IPS-18c (cell line): ENCODE data around the gene EPB41L4B.

Experiments
- H3K4me3 ChIP-seq: 2 replicates; pipeline ENCODE4 v1.7.0; 2013; ENCODE audit warnings: low read depth, mild to moderate bottlenecking, low read length, moderate library complexity; ENCODE audit not compliant: insufficient read depth
- H3K9me3 ChIP-seq: one replicate; pipeline ENCODE4 v1.6.1; 2013; ENCODE audit warnings: mild to moderate bottlenecking, low read length, moderate library complexity; ENCODE audit not compliant: control insufficient read depth, insufficient read depth

The EPB41L4B gene

GRCh38 chr9:109329638-109330258 is 8.9 kb upstream of the EPB41L4B start:
- Histone ChIP-seq H3K9me3 (no peaks in the 10 kb centered on the region), H3K4me3 (peak overlapping the region; percentile 15; the same call in 1 of the 2 replicates)

- Histone ChIP-seq H3K9me3 (no peaks in the 10 kb centered on the region), H3K4me3 (no peak overlapping the region)
Observed at GRCh38 chr9:109328978-109329637, 8.2 kb upstream of the EPB41L4B start.

- Histone ChIP-seq H3K4me3 (no peak overlapping the region), H3K9me3 (no peaks in the 10 kb centered on the region)
Observed at GRCh38 chr9:109325089-109325488, 4.2 kb upstream of the EPB41L4B start.

- Histone ChIP-seq H3K4me3 (no peak overlapping the region), H3K9me3 (peaks cover 2% of the 10 kb centered on the region)
Observed at GRCh38 chr9:109323771-109324170, 2.9 kb upstream of the EPB41L4B start.

- H3K9me3 ChIP-seq = peaks cover 2% of the 10 kb centered on the region
- no peak overlapping the region for H3K4me3 ChIP-seq
Observed at GRCh38 chr9:109321727-109322126, 868 bp upstream of the EPB41L4B start.

- Histone ChIP-seq H3K4me3 (0 out of 2 replicates have a peak overlapping the region, but pooled peaks have one; percentile 77), H3K9me3 (peaks cover 2% of the 10 kb centered on the region)
Observed at GRCh38 chr9:109320331-109320741, 523 bp downstream of the EPB41L4B start.

GRCh38 chr9:109319626-109320241 is 1.1 kb downstream of the EPB41L4B start:
- H3K4me3 ChIP-seq = peak overlapping the region; percentile 77
- peaks cover 2% of the 10 kb centered on the region for H3K9me3 ChIP-seq

DNA sequence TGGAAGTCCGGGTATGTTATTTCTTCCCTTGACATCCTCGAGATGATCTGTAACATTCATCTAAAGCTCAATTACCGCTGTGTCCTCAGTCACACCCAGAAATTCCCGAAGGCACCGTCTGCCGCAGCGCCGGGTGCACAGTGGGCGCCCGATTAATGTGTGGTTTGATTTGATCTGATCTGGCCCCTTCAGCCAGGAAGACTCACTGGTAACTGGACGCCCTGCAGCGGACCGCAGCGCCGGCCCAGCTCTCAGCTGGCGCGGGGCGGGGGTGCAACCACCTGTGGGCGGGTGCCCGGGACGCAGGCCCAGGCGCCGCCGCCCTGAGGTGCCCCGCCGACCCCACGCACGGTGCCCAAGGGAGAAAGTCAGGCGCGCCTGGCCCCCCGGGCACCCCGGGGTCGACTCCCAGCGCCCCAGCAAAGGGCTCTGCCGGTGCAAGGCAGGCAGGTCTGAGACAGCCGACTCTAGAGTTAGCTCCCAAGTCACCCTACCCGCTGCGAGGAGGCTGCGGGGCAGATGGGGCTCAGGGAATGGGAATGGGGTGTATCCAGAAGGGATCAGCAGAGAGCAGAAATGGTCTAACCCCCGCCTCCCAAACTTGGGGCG is 1.7 kb downstream of the EPB41L4B start:
- H3K4me3 ChIP-seq = peak overlapping the region; percentile 77
- peaks cover 2% of the 10 kb centered on the region for H3K9me3 ChIP-seq

DNA sequence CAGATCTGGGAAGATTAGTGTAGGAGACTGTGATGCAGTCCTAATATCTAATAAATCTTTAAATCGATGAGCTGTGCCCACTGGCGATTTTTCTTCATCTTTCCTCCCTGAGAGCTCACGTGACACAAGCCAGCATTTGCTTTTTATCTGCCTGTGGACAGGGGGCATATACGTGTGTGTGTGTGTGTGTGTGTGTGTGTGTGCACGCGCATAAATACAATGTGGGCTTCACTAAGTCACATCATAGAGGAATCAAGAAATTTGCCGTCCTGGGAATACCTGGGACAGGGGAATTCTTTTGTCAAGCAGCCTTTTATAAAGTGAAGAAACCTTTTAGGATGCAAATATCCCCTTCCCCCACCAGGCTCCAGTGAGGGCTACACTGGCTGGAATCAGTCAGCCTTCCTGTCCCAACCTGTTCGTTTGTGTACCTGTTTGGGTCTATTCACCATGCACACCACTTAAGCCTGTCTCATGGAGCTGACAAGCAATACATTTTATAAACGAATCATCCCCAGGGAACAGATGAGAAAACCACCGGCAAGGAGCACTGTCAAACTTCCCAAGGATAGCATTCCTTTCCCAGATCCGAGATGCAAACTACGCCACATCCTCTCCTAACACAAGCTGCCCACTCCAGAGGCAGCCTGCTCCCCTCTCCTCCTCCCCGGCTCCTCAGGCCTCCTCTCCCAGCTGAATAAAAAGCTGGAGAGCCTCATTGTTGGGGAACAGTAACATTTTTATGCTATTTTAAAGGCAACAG is 2.7 kb downstream of the EPB41L4B start:
- H3K4me3 ChIP-seq = peak overlapping the region; percentile 77
- peaks cover 4% of the 10 kb centered on the region for H3K9me3 ChIP-seq

GRCh38 chr9:109317311-109317978 is 3.4 kb downstream of the EPB41L4B start:
- H3K4me3 ChIP-seq = peak overlapping the region; percentile 77; the same call in 1 of the 2 replicates

DNA sequence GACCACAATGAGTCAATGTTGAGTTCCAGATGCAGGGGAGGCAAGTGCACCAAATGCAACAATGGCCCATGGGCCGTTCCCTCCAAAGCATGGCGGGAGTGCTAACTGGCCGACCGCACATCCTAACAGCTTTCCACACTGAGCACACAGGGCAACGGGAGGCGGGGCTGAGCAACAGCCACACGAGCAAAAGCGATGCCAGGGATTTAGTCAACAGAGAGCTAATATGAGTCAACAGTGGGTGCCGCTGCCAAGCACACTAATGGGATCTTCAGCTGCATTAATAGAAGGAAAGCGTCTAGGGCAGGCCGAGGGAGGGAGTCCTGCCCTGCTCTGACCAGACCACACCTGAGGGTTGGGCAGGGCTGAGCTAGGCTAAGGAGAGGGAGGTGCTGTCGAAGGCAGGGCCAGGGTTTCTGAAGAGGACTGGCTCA is 4.6 kb downstream of the EPB41L4B start:
- H3K9me3 ChIP-seq = peaks cover 4% of the 10 kb centered on the region
- no peak overlapping the region for H3K4me3 ChIP-seq

More at GRCh38 chr9:109317311-109317978, 3.4 kb downstream of the EPB41L4B start:
- H3K9me3 ChIP-seq = peaks cover 4% of the 10 kb centered on the region

- Histone ChIP-seq H3K9me3 (peaks cover 4% of the 10 kb centered on the region), H3K4me3 (no peak overlapping the region)
Observed at GRCh38 chr9:109315480-109316206, 5.2 kb downstream of the EPB41L4B start.

- H3K4me3 ChIP-seq = no peak overlapping the region
- peaks cover 2% of the 10 kb centered on the region for H3K9me3 ChIP-seq
Observed at GRCh38 chr9:109314011-109314531, 6.8 kb downstream of the EPB41L4B start.

DNA sequence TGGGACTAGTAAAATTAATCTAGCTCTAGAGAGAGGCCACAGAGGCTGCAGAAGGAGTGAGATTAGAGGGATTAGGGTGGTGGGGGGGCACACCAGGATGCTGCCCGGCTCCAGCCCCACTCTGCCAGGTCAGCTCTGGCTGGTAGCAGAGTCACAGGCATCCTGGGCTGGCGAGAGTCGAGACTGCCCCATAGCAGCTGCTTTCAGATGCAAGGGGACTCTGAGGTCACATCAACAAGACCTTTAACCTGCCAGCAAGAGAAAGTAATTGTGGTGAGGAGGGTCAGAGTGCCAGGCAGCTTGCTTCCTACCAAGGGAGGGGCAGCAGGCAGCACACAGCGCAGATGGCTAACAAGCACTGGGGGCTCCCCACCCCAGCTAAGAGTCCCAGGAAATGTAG is 7.5 kb downstream of the EPB41L4B start:
- H3K4me3 ChIP-seq = no peak overlapping the region
- H3K9me3 ChIP-seq = peaks cover 2% of the 10 kb centered on the region

- H3K4me3 ChIP-seq = no peak overlapping the region
- H3K9me3 ChIP-seq = peaks cover 2% of the 10 kb centered on the region
Observed at GRCh38 chr9:109312783-109313182, 8.1 kb downstream of the EPB41L4B start.

DNA sequence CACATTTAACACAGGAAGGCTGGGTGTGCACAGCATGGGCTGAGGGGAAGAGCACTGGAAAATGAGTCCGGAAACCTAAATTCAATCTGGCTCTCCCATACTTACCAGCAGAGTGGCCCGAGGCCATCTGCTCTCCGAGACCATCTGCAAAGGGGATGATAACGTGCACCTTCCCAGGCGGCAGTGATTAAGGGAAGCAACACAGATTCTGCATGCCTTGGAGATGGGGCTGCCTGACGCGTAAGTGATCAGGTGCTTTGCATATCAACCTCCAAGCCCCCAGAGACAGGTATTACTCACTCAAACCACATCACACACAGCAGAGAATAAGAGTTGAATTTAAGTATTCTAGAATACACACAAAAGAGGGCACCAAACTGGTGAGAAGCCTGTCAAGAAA is 9.1 kb downstream of the EPB41L4B start:
- Histone ChIP-seq H3K9me3 (peaks cover 2% of the 10 kb centered on the region), H3K4me3 (no peak overlapping the region)
